Stromal cell of bone marrow (primary cell): ENCODE results near the gene CHST5.
"Not testable (repeated sequence)": the region's sequence is repeated elsewhere in the genome, so short reads cannot be mapped to it uniquely, and the experiment has no call there.

ENCODE experiments used
- DNase-seq: peaks from one replicate; pipeline ENCODE4 v3.0.0-alpha.2; 2012; ENCODE audit warnings: low read depth

CHST5 gene

DNA sequence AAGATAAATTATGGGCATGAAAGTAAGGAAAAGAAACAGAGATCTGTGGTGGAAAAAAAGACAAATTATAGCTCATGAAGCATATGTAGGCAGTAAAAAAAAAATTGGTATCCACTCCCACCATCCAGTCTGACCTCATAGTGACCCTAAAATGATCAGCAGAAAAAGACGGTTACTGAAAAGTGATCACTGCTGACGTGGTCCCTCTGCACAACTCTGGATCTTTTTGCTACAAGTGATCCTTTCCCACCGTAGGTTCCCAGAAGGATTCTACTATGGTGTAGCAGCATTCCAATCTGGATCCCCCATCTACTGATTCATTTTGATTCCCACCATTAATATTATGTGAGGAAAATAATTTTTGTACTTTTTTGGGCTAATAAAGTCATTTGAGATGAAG lies 29.8 kb downstream of the CHST5 start:
- no peak for DNase-seq

DNA sequence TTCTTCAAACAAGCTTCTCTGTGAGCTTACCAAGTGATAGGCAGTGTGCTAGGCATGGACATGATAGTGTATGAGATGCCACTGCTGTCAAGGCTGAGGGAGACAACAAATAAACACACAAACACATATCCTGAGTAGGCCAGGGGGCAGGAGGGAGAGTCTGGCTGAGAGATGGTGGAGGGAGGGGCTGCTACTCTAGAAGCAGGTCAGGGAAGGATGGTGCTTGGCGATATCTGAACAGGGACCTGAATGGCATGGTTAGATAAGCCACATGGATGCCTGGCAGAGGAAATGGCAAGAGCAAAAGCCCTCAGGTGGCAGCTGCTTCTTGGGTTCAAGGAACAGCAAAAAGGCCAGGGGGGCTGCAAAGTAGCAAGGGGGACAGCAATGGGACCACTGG lies 32.1 kb downstream of the CHST5 start:
- no peak for DNase-seq

DNA sequence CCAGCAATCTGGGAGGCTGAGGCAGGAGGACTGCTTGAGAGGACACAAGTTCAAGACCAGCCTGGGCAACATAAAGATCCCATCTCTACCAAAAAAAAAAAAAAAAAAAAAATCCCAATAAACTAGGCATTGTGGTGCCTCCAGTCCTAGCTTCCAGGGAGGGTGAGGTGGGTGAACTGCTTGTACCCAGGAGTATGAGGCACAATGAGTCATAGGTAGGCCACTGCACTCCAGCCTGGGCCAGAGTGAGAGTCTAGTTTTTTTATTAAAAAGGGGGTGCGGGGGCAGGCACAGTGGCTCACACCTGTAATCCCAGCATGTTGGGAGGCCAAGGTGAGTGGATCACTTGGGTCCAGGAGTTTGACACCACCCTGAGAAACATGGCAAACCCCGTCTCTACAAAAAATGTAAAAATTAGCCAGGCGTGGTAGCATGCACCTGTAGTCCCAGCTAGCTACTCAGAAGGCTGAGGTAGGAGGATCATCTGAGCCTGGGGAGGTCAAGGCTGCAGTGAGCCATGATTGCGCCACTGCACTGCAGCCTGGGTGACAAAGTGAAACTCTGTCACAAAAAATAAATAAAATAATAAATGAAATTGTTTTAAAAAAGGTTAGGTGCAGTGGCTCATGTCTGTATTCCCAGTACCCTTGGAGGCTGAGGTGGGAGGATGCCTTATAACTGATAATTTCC lies 32.8 kb downstream of the CHST5 start:
- DNase-seq = no peak

DNA sequence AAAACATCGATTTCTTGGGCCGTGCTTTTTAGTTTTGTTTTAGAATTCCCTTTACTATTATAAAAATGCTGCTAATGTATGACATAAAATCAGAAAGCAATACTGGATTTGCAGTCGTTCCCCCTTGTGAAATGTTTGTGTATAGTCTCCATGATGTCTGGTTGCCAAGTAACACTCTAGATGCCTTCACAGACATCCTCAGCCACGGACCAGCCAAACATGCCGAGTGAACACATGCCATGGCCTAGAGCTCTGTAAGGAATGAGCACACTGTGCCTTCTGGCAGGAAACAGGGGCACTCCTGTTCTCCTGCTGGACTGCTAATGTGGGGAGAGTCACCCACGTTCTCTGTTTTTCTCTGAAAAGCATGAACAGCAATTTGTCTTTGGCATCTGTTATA lies 34.1 kb downstream of the CHST5 start:
- DNase-seq = peak; percentile 80

DNA sequence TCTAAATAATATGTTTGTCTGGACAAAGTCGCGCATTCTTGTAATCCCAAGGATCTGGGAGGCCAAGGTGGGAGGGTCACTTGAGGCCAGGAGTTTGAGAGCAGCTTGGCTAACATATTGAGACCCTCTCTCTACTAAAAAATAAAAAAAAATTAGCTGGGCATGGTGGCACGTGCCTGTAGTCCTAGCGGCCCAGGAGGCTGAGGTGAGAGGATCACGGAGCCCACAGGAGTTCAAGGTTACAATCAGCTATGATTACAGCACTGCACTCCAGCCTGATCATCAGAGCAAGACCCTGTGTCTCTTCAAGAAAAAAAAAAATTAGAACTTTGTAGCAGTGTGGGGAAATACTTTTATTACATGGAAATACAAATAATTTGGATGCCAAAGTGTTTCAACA lies 34.5 kb downstream of the CHST5 start:
- DNase-seq = no peak

DNA sequence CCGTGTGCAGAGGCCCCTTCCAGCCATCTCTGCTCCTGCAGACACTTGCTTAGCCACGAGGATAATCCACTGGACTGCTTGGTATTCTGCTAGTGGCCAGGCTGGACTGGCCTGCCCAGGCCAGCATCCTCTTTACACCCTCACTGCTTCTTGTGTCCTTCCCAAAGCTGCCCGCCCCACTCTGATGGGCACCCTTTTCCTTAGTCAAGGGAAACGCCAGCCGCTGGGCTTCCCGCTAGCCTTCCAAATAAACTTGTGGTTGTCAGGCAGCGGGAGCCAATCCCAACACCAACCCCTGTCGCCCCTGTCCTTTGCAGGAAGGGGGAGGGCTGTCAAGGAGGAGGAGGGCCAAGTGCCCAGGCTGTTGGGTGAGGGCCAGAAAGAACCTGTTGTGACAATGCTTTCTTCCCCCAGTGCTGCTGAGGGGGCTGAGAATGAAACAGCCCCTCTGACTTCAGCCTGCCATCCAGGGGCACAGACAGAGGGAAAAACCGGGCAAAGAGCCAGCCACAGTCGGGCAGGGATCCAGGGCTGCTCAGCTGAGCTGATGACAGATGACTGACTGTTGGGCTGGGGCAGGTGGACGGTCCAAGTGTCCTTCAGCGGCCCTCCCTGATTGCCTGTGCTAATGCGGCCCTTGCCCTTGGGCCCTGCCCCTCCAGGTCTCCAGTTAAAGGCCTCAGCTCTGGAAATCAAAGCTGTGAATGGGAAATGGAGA lies 37.1 kb downstream of the CHST5 start:
- DNase-seq = not testable (repeated sequence)

GRCh38 chr16:75497558-75497957 lies 38.4 kb downstream of the CHST5 start:
- DNase-seq = no peak

DNA sequence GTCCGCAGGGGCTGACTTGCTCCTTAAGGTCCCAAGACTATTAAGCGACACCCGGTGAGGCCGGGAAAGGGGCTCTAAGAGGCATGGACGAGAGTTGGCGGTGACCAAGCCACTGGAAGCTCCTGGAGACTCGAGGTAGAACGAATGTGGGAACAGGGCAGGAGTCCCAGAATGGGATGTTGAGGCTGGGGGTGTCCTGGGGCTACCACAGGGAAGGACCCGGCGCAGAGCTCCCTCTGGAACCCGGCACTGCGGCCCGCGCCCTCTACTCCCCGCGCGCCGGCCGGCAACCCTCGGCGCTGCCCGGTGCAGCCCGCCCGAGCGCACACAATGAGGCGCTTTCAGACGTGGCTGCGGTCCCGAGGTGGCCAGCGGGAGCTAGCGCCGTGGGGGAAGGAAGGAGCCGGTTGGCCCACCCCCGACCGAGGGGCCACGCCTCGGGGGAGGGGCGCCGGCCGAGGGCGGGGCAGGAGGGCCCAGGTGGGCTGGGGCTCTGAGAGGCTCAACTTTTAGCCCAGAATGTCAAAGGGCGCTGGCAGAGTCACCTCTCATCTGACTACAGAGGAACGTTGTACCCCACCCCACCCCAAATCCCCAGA lies 40.7 kb downstream of the CHST5 start, which contains the start of gene CHST6:
TSS of gene CHST6 (minus strand) at position 366 of the 599 bp plus-strand sequence. CDS start 15,613 bp downstream, outside the sequence.
- DNase-seq = no peak

GRCh38 chr16:75494661-75495075 lies 41.2 kb downstream of the CHST5 start:
- DNase-seq = no peak

DNA sequence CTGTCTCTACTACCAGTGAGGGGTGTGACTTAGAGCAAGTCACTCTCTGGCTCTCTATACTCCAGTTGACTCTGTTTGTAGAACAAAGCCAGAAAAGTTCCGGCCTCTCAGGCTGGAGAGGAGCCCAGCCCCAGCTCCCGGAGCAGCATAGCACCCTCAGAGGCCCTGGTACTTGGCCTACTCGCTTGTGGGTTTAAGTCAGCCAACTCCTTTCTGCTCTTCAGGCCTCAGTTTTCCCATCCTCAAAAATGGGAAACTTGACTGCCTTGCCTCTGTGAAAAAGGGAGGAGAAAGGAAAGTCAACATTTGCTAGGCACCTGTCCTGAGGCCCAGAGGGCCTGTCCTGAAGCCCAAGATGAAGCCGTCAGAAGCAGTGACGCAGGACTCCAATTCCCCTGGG lies 41.7 kb downstream of the CHST5 start:
- DNase-seq = no peak

GRCh38 chr16:75491876-75492275 lies 44.0 kb downstream of the CHST5 start:
- DNase-seq = no peak

DNA sequence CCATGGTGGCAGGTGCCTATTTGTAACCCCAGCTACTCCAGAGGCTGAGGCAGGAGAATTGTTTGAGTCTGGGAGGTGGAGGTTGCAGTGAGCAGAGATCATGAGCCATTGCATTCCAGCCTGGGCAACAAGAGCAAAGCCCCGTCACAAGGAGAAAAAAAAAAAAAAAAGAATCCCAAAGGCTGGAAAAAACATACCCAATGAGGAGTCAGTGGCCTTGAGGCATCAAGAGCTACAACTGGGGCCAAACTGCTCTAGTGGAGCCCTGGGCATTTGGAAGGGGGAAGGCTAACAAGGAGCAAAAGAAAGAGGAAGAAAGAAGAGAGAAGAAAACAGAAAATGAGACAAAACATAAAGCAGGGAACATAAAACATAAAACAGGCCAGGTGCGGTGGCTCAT lies 47.6 kb downstream of the CHST5 start:
- DNase-seq = no peak

GRCh38 chr16:75486676-75487313 lies 49.1 kb downstream of the CHST5 start:
- no peak for DNase-seq

GRCh38 chr16:75486014-75486675 lies 49.8 kb downstream of the CHST5 start:
- no peak for DNase-seq

- DNase-seq = no peak
These were observed 50.5 kb downstream of the CHST5 start for GRCh38 chr16:75485230-75486013.

DNA sequence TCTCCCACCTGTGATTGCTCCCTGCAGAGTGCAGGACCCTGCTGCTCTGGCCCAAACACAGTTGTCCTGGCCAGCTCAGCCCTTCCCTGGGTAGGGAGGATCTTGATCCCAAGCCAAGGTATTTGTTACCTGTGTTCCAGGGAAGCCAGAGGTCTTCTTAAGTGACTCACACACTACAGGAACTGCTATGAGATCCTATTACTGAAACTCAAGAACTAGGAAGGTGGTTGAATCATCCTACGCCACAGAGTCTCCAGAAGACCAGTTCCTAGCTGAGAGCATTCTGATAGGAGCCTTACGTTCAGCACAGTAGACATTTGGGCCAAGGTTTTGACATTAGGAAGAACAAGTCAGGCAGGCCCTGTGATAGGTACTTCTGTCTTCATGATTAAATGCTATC lies 52.7 kb downstream of the CHST5 start:
- no peak for DNase-seq

DNA sequence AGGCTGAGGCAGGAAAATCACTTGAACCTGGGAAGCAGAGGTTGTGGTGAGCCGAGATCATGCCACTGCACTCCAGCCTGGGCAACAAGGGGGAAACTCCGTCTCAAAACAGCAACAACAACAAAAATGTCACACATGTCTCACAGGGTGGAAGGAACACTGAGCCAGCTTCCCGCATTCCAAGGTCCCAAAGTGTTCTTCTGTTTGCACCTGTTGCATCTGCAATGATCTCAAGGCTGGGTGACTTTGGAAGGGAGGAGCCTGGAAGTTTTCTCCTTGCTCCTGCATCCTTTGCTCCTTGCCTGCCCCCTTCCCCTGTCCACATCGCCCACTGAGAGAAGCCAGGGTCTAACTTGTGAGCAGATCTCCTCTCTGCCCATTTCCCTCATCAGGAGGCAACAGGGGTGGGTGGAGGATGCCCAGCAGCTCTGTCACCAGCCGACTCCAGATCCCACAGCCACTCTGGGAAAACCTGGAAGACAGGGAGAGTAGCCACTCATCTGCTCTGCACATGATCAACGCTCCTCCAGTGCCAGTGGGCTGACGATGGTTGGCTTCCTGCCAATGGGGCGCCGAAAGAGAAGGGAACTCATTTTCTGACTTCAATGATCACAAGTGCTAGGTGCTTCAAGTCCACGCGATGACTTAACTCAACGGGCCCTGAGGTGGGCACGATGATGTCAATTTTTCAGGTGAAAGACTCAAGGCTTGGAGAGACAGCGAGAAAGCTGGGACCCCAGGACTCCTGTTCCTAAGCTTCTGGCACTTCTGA lies 53.3 kb downstream of the CHST5 start:
- DNase-seq = no peak

GRCh38 chr16:75481475-75481874 lies 54.4 kb downstream of the CHST5 start:
- no peak for DNase-seq

DNA sequence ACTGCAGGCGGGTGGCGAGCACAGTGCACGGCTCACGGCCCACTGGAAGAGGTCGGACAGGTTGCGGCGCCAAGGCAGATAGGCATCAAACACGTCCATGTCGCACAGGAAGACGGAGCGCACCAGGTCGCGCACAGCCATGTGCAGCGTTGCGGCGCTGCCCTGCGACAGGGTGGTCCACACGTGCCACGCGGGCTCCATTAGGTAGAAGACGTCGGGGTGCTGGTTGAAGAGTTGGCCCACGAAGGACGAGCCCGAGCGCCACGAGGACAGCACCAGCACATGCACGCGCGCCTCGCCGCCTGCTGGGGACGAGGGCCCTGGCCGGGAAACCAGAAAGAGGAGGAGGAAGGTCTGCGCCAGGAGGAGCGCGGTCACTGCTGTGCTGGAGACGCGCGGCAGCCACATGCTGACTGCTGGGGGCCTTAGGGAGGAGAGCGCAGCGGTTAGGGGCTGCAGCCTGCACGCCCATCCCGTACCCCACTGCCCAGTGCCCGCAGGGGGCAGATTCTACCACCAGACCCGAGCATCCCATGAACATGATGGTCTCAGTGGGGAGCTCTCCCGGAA lies 56.4 kb downstream of the CHST5 start:
- no peak for DNase-seq
